Lung (tissue), 12 donors: Measurements from ENCODE around the gene DCUN1D1. TPM values are rescaled to one million over a fixed set of nuclear protein-coding genes. Genes with fewer than 3 reads are reported as not detected.

Experiments used
- ATAC-seq: fragments of 200-7000 bp; cut with Tn5 transposase; one replicate; pipeline ENCODE4 v1.9.1; 2020; ENCODE audit warnings: moderate number of reproducible peaks; ENCODE audit not compliant: insufficient read depth, low FRiP score
- DNase-seq, 3 donors: peaks; one replicate each; pipeline ENCODE4 v3.0.0-alpha.2; 2013 to 2017
- H3K27ac ChIP-seq, 2 donors: one replicate each; pipeline ENCODE4 v1.5.1; 2013; ENCODE audit warnings: mild to moderate bottlenecking in 2 of 2, moderate library complexity in 2 of 2, control low read depth in 1 of 2, inconsistent platforms in 1 of 2, low read depth in 1 of 2, low read length in 1 of 2
- H3K27me3 ChIP-seq, 3 donors: one replicate each; pipeline ENCODE4 v1.5.1; 2013; ENCODE audit warnings: low read length in 2 of 3; ENCODE audit not compliant: control insufficient read depth in 3 of 3, insufficient read depth in 3 of 3
- H3K36me3 ChIP-seq, 4 donors: one replicate each; pipeline ENCODE4 v1.5.1; 2013; ENCODE audit warnings: low read length in 4 of 4, mild to moderate bottlenecking in 1 of 4, moderate library complexity in 1 of 4; ENCODE audit not compliant: control insufficient read depth in 4 of 4, insufficient read depth in 4 of 4
- H3K4me1 ChIP-seq, 5 donors: one replicate each; pipeline ENCODE4 v1.5.1; 2013; ENCODE audit warnings: low read length in 5 of 5, mild to moderate bottlenecking in 2 of 5, moderate library complexity in 1 of 5; ENCODE audit not compliant: control insufficient read depth in 5 of 5, insufficient read depth in 5 of 5
- H3K4me3 ChIP-seq: one replicate; pipeline ENCODE4 v1.5.1; 2013; ENCODE audit warnings: mild to moderate bottlenecking, control low read depth, moderate library complexity
- H3K9ac ChIP-seq, 2 donors: one replicate each; pipeline ENCODE4 v1.5.1; 2013; ENCODE audit warnings: low read length in 2 of 2, control low read depth in 1 of 2; ENCODE audit not compliant: insufficient read depth in 1 of 2
- H3K9me3 ChIP-seq, 4 donors: one replicate each; pipeline ENCODE4 v1.5.1; 2013; ENCODE audit warnings: low read length in 3 of 4, mild to moderate bottlenecking in 1 of 4, moderate library complexity in 1 of 4; ENCODE audit not compliant: control insufficient read depth in 4 of 4, insufficient read depth in 3 of 4
- whole genome bisulfite sequencing, 2 donors: extraction: QIAGEN DNeasy Blood & Tissue Kit; methylation state at CpG; one replicate each; pipeline ENCODE4 v1.1.7; 2013; 5-methylcytosine and 5-hydroxymethylcytosine counted together
- polyA plus RNA-seq, 2 donors: library from polyadenylated mRNA; stranded (reverse); fragments of 200-250 nt; gene quantifications; one replicate each; pipeline ENCODE4 v1.2.1, GENCODE V29; 2013
- total RNA-seq, 2 donors: library from RNA; depleted of rRNA in 1 of 2; stranded (reverse); fragments of >200 nt in 1 of 2; gene quantifications; one replicate each; pipeline ENCODE4 v1.2.1, GENCODE V29; 2014 to 2021
- TF ChIP-seq, protein P1 (sequence below): IDR thresholded peaks from 2 replicates; pipeline ENCODE4 v1.5.1; 2012; ENCODE audit warnings: mild to moderate bottlenecking; ENCODE audit errors: control extremely low read depth, extremely low read depth
- donor health status: control.
- donor health status: control.
- donor health status: Bipolar disorder and iron deficiency.
- donor health status: healthy.
- donor health status: DM: yes; HTN: yes; CAD: no.

DCUN1D1 gene
- total and polyA plus RNA-seq, 4 donors, result 6.8 to 54.7 (median 23.5) TPM

- DNase-seq (no peak), ATAC-seq (no peak)
- H3K9ac ChIP-seq, result no peak overlapping the region
- TF ChIP-seq, protein P1, sequence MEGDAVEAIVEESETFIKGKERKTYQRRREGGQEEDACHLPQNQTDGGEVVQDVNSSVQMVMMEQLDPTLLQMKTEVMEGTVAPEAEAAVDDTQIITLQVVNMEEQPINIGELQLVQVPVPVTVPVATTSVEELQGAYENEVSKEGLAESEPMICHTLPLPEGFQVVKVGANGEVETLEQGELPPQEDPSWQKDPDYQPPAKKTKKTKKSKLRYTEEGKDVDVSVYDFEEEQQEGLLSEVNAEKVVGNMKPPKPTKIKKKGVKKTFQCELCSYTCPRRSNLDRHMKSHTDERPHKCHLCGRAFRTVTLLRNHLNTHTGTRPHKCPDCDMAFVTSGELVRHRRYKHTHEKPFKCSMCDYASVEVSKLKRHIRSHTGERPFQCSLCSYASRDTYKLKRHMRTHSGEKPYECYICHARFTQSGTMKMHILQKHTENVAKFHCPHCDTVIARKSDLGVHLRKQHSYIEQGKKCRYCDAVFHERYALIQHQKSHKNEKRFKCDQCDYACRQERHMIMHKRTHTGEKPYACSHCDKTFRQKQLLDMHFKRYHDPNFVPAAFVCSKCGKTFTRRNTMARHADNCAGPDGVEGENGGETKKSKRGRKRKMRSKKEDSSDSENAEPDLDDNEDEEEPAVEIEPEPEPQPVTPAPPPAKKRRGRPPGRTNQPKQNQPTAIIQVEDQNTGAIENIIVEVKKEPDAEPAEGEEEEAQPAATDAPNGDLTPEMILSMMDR, result no peak
- no peaks in the 10 kb centered on the region for H3K9me3 ChIP-seq
- peaks cover 7 to 20% (median 14%) of the 10 kb centered on the region in 4 donors for H3K36me3 ChIP-seq
- 83 to 89% methylated on average over 5 of the region's 5 CpGs for WGBS, 2 donors
- H3K27me3 ChIP-seq, result no peaks in the 10 kb centered on the region
- no peak overlapping the region for H3K4me3 ChIP-seq
- no peak overlapping the region for H3K27ac ChIP-seq
- H3K4me1 ChIP-seq, result no peaks in the 10 kb centered on the region
Observed at GRCh38 chr3:182902236-182902635, 78.1 kb downstream of the DCUN1D1 start.

DNA sequence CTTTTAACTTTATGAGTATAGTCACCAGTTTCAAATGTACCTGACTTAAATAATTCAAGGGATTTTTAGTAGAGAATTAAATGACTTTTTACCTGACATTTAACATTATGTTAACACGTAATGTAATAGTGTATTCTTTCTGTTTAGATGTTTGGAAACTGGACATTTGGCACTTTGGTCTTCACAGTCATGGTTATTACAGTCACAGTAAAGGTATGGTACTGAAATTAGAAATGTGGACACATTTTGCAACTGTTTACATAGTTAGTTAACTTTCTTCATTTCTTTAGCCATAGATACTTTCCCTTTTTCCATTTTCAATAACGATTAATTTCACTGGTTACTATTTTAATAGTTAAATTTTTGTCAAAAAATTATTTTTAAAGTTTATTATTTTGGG, 83.8 kb downstream of the DCUN1D1 start:
- Histone ChIP-seq H3K4me3 (no peak overlapping the region), H3K36me3 (peaks cover 4 to 19% (median 4%) of the 10 kb centered on the region in 4 donors), H3K9ac (no peak overlapping the region), H3K27ac (no peak overlapping the region), H3K27me3 (no peaks in the 10 kb centered on the region), H3K4me1 (no peaks in the 10 kb centered on the region), H3K9me3 (no peaks in the 10 kb centered on the region)
- WGBS, 2 donors, result 95 to 100% methylated on average over 2 of the region's 2 CpGs
- DNase-seq (no peak), ATAC-seq (no peak)
- TF ChIP-seq, protein P1, result no peak

DNA sequence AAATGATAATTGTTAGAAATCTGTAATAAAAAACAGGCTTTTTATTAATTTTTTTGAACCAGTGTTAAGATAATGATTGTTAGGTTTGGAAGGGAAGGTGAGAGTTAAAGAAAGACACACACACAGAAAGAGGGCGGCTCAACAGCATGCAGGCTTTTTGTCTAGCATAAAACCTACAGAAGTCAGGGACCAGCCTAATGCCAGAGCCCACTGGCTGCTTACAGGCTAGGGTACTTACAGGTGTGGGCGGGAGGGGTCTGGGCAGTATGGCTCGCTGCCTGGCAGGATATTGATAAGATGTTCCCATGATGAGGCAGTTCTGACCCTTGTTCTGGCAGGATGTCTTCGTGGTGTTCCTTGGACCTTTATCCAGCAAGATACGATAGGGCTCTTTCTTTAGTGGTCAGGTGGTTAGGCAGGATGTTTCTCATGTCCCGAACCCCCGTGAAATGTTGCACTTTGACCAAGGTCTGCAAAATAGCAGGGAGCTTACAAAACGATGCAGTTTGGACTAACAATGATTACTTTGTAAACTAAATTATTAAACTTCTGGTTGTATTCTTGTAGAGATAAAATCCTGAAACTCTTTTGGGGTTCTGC, 84.7 kb downstream of the DCUN1D1 start:
- Histone ChIP-seq H3K4me1 (no peaks in the 10 kb centered on the region), H3K9ac (no peak overlapping the region), H3K27ac (no peak overlapping the region), H3K4me3 (no peak overlapping the region), H3K36me3 (peaks cover 4 to 19% (median 6%) of the 10 kb centered on the region in 4 donors), H3K27me3 (no peaks in the 10 kb centered on the region), H3K9me3 (no peaks in the 10 kb centered on the region)
- no peak for DNase-seq
- no peak for ATAC-seq
- TF ChIP-seq, protein P1, result no peak
- 73 to 85% methylated on average over 8 of the region's 8 CpGs for WGBS, 2 donors

- WGBS, 2 donors, result 81 to 89% methylated on average over 4 of the region's 4 CpGs
- no peaks in the 10 kb centered on the region for H3K27me3 ChIP-seq
- ATAC-seq, result no peak
- H3K36me3 ChIP-seq, result peaks cover 4 to 25% (median 20%) of the 10 kb centered on the region in 4 donors
- no peaks in the 10 kb centered on the region for H3K4me1 ChIP-seq
- no peak overlapping the region for H3K9ac ChIP-seq
- no peak for DNase-seq
- no peak overlapping the region for H3K27ac ChIP-seq
- TF ChIP-seq, protein P1, result no peak
- H3K4me3 ChIP-seq, result no peak overlapping the region
- H3K9me3 ChIP-seq, result no peaks in the 10 kb centered on the region
Observed at GRCh38 chr3:182892226-182892625, 88.1 kb downstream of the DCUN1D1 start.
